Coronary artery (tissue), 2 donors: ENCODE measurements around the gene SCEL.
"Not testable (repeated sequence)": the region's sequence is repeated elsewhere in the genome, so short reads cannot be mapped to it uniquely, and the experiment has no call there.

Experiments
- DNase-seq: peaks from one replicate; pipeline ENCODE4 v3.0.0-alpha.2; 2017; ENCODE audit warnings: low spot score
- H3K27ac ChIP-seq, 2 donors: fragments of 200-600 bp; sonication (generic); one replicate each; pipeline ENCODE4 v1.5.1; 2016 to 2019
- H3K4me3 ChIP-seq: fragments of 200-600 bp; sonication (generic); 2 replicates; pipeline ENCODE4 v1.5.1; 2016; ENCODE audit warnings: mild to moderate bottlenecking, moderate library complexity
- TF ChIP-seq, protein P1 (sequence below): fragments of 200-600 bp; sonication (generic); IDR thresholded peaks from one replicate; pipeline ENCODE4 v1.5.1; 2019; ENCODE audit warnings: antibody characterized with exemption

SCEL gene

DNA sequence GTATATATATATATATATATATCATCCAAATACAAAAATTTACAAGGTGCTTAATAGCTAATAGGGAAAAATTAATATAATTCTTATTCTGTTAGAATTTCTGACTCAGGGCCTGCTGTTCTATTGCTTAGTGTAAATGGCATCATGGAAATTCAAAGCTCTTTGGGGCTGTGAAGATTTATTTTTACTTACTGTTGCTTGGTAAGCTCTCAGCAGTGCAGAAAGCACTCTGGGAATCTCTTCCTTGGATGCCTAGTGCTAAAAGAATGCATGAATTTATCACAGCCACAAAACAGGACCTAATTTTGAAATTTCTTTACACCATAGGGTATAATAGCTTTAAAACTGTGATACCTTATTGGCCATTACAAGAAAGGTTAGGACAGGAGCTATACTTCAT lies 92.7 kb downstream of the SCEL start:
- DNase-seq: no peak
- TF ChIP-seq, protein P1, sequence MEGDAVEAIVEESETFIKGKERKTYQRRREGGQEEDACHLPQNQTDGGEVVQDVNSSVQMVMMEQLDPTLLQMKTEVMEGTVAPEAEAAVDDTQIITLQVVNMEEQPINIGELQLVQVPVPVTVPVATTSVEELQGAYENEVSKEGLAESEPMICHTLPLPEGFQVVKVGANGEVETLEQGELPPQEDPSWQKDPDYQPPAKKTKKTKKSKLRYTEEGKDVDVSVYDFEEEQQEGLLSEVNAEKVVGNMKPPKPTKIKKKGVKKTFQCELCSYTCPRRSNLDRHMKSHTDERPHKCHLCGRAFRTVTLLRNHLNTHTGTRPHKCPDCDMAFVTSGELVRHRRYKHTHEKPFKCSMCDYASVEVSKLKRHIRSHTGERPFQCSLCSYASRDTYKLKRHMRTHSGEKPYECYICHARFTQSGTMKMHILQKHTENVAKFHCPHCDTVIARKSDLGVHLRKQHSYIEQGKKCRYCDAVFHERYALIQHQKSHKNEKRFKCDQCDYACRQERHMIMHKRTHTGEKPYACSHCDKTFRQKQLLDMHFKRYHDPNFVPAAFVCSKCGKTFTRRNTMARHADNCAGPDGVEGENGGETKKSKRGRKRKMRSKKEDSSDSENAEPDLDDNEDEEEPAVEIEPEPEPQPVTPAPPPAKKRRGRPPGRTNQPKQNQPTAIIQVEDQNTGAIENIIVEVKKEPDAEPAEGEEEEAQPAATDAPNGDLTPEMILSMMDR: no peak
- Histone ChIP-seq H3K27ac (no peak overlapping the region), H3K4me3 (no peak overlapping the region)

DNA sequence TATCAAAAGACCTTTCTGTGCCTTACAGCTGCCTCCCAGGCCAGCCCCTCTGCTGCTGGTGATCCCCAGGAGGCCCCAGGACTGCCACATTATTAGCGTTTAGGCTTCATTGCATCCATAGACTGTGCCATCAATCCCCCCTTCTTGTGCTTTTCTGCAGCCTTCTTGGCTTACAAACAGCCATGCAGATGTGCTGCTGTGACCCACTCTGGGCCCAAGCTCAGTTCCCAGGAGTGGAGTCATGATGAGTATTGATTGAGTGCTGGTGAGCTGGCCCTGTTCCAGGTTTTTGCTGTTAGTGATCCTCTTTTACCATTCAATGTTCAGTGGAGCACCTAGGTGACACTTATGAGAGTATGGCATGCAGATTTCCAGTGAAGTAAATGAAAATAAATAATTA lies 102.1 kb downstream of the SCEL start:
- Histone ChIP-seq H3K4me3 (no peak overlapping the region), H3K27ac (no peak overlapping the region)
- DNase-seq: no peak
- TF ChIP-seq, protein P1: no peak

DNA sequence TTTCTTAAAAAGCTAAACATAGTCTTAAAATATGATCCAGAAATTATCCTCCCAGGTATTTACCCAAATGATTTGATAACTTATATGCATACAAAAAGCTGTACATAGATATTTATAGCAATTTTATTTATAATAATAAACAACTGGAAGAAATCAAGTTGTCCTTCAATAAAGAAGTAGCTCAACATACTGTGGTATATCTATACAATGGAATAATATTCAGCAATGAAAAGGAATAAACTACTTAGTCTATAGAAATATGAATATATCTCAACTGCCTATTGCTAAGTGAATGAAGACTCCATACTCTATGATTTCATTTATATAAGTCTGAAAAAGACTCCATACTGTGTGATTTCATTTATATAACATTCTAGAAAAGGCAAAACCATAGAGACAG lies 114.9 kb downstream of the SCEL start:
- H3K4me3 ChIP-seq: no peak overlapping the region
- H3K27ac ChIP-seq: no peak overlapping the region
- TF ChIP-seq, protein P1: no peak
- no peak for DNase-seq

DNA sequence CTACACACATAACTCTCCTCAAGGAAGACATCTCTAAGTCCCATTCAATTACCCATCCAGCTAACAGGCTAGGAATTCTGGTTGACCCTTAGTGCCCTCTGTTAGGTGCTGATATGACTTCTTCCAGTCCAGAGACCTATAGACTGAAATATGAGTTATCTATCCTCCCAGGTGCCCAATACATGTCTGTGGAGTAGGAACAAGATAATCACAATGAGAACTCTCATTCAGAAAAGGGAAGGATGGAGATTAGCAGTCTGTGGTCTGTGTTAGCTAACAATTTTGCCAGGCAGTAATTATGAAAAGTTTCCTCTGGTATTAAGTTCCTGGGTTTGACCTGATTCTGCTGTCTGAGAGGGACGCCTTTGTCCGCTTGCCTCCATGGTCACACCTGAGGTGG lies 117.8 kb downstream of the SCEL start:
- no peak for DNase-seq
- no peak overlapping the region for H3K4me3 ChIP-seq
- H3K27ac ChIP-seq: no peak overlapping the region
- TF ChIP-seq, protein P1: no peak

DNA sequence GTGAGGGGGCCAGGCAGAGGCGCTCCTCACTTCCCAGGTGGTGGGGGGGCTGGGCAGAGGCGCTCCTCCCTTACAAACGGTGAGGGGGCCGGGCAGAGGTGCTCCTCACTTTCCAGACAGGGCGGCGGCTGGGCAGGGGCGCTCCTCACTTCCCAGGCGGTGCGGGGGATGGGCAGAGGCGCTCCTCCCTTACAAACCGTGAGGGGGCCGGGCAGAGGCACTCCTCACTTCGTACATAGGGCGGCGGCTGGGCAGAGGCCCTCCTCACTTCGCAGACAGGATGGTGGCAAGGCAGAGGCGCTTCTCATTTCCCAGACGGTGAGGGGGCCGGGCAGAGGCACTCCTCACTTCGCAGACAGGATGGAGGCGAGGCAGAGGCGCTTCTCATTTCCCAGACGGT lies 124.5 kb downstream of the SCEL start:
- DNase-seq, H3K27ac ChIP-seq, H3K4me3 ChIP-seq: not testable (repeated sequence)

DNA sequence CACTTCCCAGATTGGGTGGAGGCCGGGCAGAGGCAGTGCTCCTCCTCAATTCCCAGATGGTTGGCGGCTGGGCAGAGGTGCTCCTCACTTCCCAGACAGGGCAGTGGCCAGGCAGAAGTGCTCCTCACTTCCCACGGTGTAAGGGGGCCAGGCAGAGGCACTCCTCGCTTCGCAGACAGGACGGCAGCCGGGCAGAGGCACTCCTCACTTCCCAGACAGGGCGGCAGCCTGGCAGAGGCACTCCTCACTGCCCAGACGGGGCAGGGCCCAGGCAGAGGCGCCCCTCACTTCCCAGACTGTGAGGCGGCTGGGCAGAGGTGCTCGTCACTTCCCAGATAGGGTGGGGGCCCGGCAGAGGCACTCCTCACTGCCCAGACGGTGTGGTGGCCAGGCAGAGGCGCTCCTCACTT lies 125.3 kb downstream of the SCEL start:
- DNase-seq: no peak
- TF ChIP-seq, protein P1: no peak
- Histone ChIP-seq H3K27ac (no peak overlapping the region), H3K4me3 (no peak overlapping the region)

DNA sequence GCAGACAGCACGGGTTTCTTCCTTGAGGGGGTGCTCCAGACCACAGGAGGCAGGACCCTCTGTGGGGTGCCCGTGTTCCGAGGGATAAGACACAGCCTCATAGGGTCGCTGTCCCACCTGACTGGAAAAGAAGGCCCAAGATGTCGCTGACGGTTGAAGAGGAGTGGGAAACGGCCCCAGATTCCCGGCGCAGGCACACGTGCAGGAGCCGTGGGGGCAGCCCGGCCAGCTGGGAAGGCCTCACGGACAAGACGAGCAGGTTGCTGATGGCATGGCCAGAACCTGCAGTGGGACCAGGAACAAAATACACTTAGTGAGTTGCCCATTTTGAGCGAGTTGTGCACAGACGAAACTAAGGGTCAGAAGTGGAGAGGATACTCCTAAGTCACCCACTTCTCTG lies 126.8 kb downstream of the SCEL start:
- not testable (repeated sequence) for DNase-seq, H3K4me3 ChIP-seq, H3K27ac ChIP-seq

DNA sequence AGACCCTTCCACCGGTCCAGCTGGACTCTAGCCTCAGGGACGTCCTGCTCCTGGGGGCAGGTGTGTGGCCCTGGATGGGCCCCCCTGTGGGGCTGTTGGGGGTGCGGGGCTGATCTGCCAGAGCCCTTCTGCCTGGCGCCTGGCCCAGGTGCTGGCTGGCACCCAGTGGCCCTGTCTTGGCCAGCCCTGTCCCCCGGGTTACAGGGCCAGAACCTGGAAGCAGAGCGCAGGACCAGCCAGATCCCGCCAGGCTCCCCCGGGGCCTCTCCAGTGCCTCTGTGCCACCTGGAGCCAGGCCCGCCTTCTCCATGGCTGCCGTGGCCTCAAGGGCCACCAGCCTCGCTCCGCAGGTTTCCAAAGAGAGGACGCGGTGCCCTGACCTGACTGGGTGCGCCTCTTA lies 127.3 kb downstream of the SCEL start:
- H3K4me3 ChIP-seq, H3K27ac ChIP-seq, DNase-seq: not testable (repeated sequence)

DNA sequence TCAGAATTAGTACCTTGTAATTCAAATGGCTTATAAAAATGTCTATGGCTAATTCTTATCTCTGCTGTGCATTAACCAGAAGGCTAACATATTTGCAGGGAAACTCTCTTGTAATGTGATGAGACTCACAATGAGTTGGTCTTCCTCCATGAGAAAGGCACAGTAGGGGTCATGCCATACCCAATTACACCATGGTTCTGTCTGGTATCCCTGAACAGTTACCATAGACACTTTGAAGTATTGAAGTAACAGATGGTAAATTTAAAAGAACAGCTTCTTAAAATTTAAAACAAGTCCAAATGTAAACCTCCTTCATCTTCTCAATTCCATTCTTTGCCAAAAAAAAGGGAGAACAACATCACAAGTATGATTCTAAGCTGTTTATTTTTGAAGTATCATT lies 139.3 kb downstream of the SCEL start:
- TF ChIP-seq, protein P1: no peak
- DNase-seq: no peak
- no peak overlapping the region for H3K4me3 ChIP-seq
- no peak overlapping the region for H3K27ac ChIP-seq
